GM12892 (cell line): Measurements from ENCODE around the gene KRT85.

Source experiments
- POLR2A ChIP-seq: IDR thresholded peaks from 2 replicates; pipeline ENCODE4 v1.6.1; 2011; ENCODE audit warnings: low read depth, low read length, control low read depth
- POLR2AphosphoS5 ChIP-seq: IDR thresholded peaks from 2 replicates; pipeline ENCODE4 v1.6.1; 2011; ENCODE audit warnings: low read depth, low read length, control low read depth
- TAF1 ChIP-seq: IDR thresholded peaks from 2 replicates; pipeline ENCODE4 v1.6.1; 2011; ENCODE audit warnings: low read depth, mild to moderate bottlenecking, control low read depth, low read length, borderline replicate concordance

DNA sequence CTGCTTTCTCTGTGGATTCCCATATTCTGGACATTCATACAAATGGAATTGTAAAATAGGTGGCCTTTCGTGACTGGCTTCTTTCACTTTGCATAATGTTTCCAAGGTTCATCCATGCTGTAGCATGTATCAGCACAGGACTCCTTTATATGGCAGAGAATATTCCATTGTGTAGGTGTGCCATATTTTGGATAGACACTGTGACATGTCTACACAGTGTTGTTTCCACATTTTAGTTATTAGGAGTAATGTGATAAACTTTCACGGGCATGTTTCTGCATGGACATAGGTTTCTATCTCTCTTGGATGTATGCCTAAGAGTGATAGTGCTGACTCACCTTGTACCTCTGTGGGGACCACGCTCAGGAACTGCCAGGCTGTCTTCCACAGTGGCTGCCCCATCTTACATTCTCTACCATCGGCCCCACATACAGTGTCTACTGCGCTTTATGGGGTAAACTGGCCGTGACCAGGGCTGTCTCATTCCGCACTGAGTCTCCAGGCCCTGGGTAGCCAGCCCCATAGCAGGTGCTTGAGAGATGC is 25.3 kb upstream of the KRT85 start:
- TF ChIP-seq POLR2A, result no peak
- no peak for TF ChIP-seq POLR2AphosphoS5
- TF ChIP-seq TAF1, result no peak
